Stimulated activated CD4-positive, alpha-beta T cell treated with anti-CD3 and anti-CD28 coated beads, Interleukin-4, amount 100 ng/mL, for 4 hours (primary cell): ENCODE measurements around the gene PWWP2B.
"Not testable (repeated sequence)": the region's sequence is repeated elsewhere in the genome, so short reads cannot be mapped to it uniquely, and the experiment has no call there.

Experiments
- DNase-seq, 2 experiments: peaks; one replicate each; pipeline ENCODE4 v3.0.0-alpha.2; 2020

Gene PWWP2B

GRCh38 chr10:132435320-132435719, 38.3 kb downstream of the PWWP2B start:
- not testable (repeated sequence) for DNase-seq

GRCh38 chr10:132436096-132436495, 39.1 kb downstream of the PWWP2B start:
- not testable (repeated sequence) for DNase-seq

DNA sequence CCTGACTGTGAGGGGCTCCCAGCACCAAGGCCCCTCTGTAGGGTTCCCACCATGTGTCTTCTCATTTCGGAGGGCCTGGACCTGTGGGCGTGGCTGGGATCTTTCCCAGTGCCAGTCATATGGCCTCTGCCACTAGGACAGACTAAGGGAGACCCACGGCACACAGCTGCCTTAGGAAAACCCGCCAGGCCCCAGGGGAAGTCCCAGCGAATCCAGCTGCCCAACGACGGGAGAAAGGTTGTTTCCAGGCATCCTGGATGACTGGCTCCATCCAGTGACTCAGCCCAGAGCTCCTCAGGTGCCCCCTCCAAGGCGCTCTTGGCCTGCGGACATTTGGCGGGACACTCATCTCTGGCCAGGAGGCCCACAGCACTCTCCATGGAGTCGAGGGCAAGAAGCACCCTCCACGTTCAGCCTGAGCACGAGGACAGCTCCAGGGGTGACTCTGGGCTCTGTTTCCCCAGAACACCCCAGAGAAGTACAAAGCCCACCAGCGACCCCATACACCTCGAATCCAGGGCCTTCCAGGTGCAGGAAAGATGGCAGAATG, 39.9 kb downstream of the PWWP2B start:
- DNase-seq = no peak

GRCh38 chr10:132437541-132437950, 40.5 kb downstream of the PWWP2B start:
- no peak for DNase-seq

- no peak for DNase-seq
Observed at GRCh38 chr10:132438091-132439024, 41.4 kb downstream of the PWWP2B start.

GRCh38 chr10:132439025-132439388, 42.0 kb downstream of the PWWP2B start:
- no peak for DNase-seq

DNA sequence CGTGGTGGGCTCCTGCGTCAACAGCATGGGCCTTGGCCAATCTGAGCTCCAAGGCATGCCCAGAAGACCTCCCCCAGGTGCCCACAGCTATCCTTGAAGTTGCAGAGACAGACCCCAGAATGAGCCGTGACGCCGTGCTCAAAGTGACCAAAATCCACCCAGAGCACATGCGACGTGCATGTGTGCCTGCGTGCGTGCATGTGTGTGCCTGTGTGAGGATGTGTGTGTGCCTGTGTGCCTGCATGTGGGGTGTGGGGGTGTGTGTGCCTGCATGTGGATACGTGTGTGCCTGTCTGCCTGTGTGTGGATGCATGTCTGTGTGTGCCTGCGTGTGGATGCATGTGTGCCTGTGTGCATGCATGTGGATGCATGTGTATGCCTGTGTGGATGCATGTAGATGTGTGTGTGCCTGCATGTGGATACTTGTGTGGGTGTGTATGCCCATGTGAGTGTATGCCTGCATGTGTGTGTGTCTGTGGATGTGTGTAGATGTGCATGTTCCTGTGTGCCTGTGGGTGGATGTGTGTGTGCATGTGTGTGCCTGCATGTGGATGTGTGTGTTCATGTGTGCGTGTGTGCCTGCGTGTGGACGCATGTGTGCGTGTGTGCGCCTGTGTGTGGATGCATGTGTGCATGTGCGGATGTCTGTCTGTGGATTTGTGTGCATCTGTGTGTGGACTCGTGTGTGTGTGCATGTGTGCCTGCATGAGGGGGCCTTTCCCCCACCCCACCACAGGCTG, 42.6 kb downstream of the PWWP2B start:
- no peak for DNase-seq

GRCh38 chr10:132440791-132441565, 44.0 kb downstream of the PWWP2B start:
- no peak for DNase-seq

- DNase-seq = no peak
Observed at GRCh38 chr10:132441818-132442524, 45.0 kb downstream of the PWWP2B start.

- DNase-seq = no peak
Observed at GRCh38 chr10:132442636-132443035, 45.6 kb downstream of the PWWP2B start.

GRCh38 chr10:132443605-132443982, 46.6 kb downstream of the PWWP2B start:
- peak; percentile 63 to 72 for DNase-seq

DNA sequence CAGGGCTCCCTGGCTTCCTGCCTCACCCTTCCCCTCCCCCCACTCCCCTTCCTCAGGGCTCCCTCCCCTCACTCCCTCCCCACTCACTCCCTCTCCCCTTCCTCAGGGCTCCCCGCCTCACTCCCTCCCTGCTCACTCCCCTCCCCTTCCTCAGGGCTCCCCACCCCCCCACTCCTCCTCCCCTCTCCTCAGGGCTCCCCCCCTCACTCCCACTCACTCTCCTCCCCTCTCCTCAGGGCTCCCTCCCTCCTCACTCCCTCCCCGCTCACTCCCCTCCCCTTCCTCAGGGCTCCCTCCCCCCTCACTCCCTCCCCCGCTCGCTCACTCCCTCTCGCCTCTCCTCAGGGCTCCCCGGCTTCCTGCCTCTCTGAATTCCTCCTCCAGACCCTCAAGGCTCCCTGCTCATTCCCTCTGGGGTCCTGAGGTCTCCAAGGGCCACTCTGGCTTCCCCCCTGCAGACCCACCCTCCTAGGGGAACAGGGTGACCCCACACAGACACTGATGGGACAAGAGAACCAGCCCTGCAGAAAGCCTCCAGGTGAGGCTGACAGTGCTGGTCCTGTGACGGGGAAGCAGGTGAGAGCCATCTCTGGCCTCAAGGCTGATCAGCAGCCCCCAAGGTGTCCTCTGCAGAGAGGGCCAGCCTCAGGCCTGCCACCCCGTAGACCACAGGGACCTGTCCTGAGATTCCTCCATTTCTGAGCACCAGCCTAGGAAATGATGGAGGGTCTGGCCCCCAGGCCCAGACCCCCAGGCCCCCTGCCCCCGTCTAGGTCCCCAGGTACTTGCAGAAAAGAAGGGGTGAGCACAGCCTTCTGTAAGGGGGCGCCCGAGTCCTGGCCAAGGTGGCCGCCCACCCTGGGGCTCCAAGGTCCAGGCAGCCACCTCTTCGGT, 47.2 kb downstream of the PWWP2B start:
- DNase-seq = peak in 1 of 2 experiments; percentile 35

- DNase-seq = no peak
Observed at GRCh38 chr10:132444877-132445351, 47.9 kb downstream of the PWWP2B start.

- no peak for DNase-seq
Observed at GRCh38 chr10:132445516-132446194, 48.7 kb downstream of the PWWP2B start.

DNA sequence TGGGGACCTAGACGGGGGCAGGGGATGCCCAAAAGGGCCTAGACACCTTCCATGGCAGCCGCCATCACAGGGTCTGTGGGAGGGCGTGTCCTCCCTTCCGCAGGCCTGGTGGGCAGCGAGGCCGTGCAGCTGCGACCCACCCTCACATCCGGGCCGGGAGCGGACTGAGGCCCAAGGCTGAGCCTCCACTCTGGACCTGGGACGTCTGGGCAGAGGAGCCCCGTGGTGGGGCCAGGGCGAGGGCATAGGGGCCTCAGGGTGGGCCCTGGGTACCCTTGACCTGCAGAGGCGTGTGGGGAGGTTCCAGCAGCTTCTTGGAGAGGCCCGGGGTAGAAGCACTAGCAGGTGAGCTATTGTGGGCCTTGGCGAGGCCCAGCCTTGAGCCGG, 49.2 kb downstream of the PWWP2B start:
- no peak for DNase-seq

DNA sequence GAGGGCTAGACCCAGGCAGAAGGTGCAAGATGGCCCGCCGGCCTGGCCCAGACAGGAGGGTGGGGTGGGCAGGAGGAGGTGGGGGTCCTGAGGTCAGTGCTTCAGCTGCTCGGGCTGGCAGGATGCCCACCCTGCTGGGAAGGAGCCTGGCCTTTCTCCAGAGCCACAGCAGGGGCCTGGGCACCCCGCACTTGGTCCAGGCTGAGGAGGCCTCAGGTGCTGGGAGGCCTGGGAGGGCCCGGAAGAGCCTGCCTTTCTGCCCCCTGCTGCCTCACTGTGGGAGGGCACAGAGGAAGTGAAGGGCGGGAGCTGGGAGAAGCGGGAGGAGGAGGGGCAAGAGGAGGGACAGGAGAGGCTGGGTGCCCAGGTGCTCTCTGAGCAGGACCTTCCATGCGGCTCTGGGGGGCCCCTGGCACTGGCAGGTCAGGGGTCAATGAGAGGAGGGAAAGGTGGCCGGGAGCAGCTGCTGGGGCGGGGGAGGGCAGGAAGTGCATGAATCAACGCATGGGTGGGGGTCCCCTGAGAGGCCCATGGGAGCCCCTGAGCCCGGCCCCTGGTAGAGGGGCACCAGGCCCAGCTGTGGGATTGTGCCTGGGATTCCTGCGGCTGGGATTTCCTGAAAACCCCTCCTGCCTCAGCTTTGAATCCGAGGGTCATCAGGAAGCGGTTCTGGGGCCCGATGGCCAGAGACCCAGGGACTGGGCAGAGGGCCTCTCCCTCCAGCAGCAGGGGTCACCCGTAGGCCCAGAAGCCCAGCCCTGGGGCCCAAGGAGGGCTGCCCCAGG, 49.9 kb downstream of the PWWP2B start:
- DNase-seq = peak; percentile 63 to 68

DNA sequence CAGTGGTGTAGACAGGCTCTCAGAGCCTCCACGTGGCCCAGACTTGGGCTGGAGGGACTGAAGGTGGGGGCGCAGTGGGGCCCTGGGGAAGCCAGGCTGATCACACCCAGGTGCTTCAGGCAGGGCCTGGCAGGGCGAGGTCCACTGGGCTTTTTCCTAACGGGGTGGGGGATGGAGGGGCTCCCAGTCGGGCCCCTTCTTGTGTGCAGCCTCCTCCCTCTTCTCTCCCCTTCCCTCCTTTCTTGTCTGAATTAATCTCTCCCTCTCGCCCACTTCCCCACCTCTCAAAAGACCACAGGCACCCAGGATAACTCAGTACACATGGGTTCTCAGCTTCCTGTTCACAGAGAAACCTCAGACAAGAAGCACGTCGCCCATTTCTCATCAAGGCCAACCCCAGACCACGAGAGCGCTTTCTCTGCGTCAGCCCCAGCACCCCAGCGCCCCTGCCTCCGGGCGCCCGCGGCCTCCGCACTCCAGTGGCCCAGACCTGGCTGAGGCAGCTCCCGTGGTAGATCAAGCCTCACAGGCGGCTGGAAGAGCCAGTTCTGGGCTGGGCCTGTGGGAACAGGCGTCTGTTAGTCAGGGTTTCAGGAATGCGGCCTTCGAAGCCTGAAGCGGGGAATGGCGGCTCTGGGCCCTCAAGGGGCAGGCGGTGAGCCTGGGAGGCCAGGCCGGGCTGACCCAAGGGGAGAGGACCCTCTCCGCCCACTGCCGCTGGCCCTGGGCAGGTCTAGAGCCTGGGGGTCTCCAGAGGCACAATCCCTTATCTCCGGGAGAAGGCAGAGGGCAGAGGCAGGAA, 50.6 kb downstream of the PWWP2B start:
- peak; percentile 47 to 68 for DNase-seq

GRCh38 chr10:132448248-132448731, 51.3 kb downstream of the PWWP2B start:
- peak; percentile 27 to 37 for DNase-seq
